ENCODE data around the gene ASB8. TPM values are rescaled to one million over a fixed set of nuclear protein-coding genes. Genes with fewer than 3 reads are reported as not detected.

Gene ASB8
- total and polyA plus RNA-seq, 2 of the 4 experiments (the other 2 are of a cell fraction): 22.9 to 26.7 TPM

DNA sequence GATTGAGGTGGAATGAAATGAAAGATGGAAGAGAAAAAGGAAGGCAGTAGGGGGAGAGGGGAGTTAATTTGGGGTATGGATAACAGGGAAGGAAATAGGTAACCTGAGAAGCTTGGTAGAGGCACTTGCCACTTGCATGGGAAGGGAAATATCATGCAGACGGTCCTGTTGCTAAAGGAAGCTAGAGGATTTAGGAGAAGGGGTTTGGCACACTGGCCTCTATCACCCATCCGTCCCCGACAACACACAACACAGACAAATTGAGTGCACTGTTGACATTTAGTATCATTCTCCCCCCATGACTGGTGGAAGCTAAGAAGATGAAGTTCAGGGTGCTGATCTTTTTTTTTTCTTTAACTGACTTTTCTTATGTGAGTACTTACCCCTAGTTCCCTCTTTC lies 43.8 kb upstream of the ASB8 start:
- Histone ChIP-seq H3K36me3 (ENCODE audit: control insufficient read depth, insufficient read depth, low read length) (no peaks in the 10 kb centered on the region), H3K27me3 (ENCODE audit: control insufficient read depth, insufficient read depth, low read length) (no peaks in the 10 kb centered on the region), H2BK15ac (ENCODE audit: low read depth, low read length) (no peak overlapping the region), H2AFZ (replicated peaks; ENCODE audit: low read length, poor library complexity) (no peak overlapping the region), H2BK20ac (ENCODE audit: low read depth, low read length) (no peak overlapping the region), H3K23ac (ENCODE audit: low read depth, low read length) (no peak overlapping the region), H3K27ac (ENCODE audit: insufficient read depth, low read length) (no peak overlapping the region), H2AK9ac (replicated peaks; ENCODE audit: low read depth, low read length, poor library complexity) (no peak overlapping the region), H3K14ac (replicated peaks; ENCODE audit: low read depth, low read length) (no peak overlapping the region), H2BK5ac (ENCODE audit: low read depth, low read length, poor library complexity, severe bottlenecking) (no peak overlapping the region), H3K9ac (ENCODE audit: low read depth, low read length) (no peak overlapping the region), H2BK120ac (ENCODE audit: low read depth, low read length) (no peak overlapping the region), H3K9me3 (ENCODE audit: control insufficient read depth, insufficient read depth, low read length) (no peaks in the 10 kb centered on the region), H3K18ac (ENCODE audit: low read depth, low read length) (no peak overlapping the region), H3K56ac (ENCODE audit: extremely low read depth, insufficient read depth, low read length) (no peak overlapping the region), H4K8ac (ENCODE audit: low read depth in 2 of 2, low read length in 2 of 2) (no peak overlapping the region), H3K4me2 (ENCODE audit: low read depth, low read length) (no peak overlapping the region), H4K20me1 (ENCODE audit: insufficient read depth, low read length) (no peaks in the 10 kb centered on the region), H3K79me1 (ENCODE audit: low read depth in 1 of 2, low read length in 2 of 2) (peaks cover 0 to 8% of the 10 kb centered on the region in 2 experiments; a peak in 2 of 4 replicates), H3K4me1 (ENCODE audit: control insufficient read depth, insufficient read depth, low read length) (peaks cover 6% of the 10 kb centered on the region; the same call in 1 of the 2 replicates), H4K5ac (ENCODE audit: low read depth, low read length) (no peak overlapping the region), H3K4ac (ENCODE audit: low read depth, low read length) (no peak overlapping the region), H3K9me1 (ENCODE audit: insufficient read depth, low read length) (peaks cover 3% of the 10 kb centered on the region; the same call in 1 of the 2 replicates), H2AK5ac (ENCODE audit: low read depth, low read length) (no peak overlapping the region), H4K91ac (ENCODE audit: insufficient read depth, low read depth, low read length) (no peak overlapping the region), H3K4me3 (ENCODE audit: insufficient read depth, low read depth, low read length) (no peak overlapping the region)
- intact Hi-C loops (cut with micrococcal nuclease): no loop called here
- POLR2A ChIA-PET (ENCODE audit: unreplicated experiment): no interaction called here
- BruUV-seq (replicated peaks): no TSS peak
- in situ Hi-C loops (cut with MboI; ENCODE audit: low sequenced_read_pairs): no loop called here
- CTCF ChIA-PET: no interaction called here
- dilution Hi-C loops (cut with HindIII; ENCODE audit: low sequenced_read_pairs, unreplicated experiment): no loop called here
- no peak for TF ChIP-seq POLR2A (IDR thresholded peaks at IDR 0.05; ENCODE audit: low read depth, low read length)
- TF ChIP-seq CEBPB (IDR thresholded peaks at IDR 0.05; ENCODE audit: low read depth, low read length): no peak
- TF ChIP-seq BHLHE40 (IDR thresholded peaks at IDR 0.05; ENCODE audit: low read depth, low read length): no peak
- no peak for TF ChIP-seq FOS (IDR thresholded peaks at IDR 0.05; ENCODE audit: low read depth, low read length)
- TF ChIP-seq, protein P1, sequence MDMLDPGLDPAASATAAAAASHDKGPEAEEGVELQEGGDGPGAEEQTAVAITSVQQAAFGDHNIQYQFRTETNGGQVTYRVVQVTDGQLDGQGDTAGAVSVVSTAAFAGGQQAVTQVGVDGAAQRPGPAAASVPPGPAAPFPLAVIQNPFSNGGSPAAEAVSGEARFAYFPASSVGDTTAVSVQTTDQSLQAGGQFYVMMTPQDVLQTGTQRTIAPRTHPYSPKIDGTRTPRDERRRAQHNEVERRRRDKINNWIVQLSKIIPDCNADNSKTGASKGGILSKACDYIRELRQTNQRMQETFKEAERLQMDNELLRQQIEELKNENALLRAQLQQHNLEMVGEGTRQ (IDR thresholded peaks at IDR 0.05; ENCODE audit: low read depth, low read length): no peak
- TF ChIP-seq MAFK (IDR thresholded peaks at IDR 0.05; ENCODE audit: low read depth, low read length): no peak
- TF ChIP-seq, protein P2, sequence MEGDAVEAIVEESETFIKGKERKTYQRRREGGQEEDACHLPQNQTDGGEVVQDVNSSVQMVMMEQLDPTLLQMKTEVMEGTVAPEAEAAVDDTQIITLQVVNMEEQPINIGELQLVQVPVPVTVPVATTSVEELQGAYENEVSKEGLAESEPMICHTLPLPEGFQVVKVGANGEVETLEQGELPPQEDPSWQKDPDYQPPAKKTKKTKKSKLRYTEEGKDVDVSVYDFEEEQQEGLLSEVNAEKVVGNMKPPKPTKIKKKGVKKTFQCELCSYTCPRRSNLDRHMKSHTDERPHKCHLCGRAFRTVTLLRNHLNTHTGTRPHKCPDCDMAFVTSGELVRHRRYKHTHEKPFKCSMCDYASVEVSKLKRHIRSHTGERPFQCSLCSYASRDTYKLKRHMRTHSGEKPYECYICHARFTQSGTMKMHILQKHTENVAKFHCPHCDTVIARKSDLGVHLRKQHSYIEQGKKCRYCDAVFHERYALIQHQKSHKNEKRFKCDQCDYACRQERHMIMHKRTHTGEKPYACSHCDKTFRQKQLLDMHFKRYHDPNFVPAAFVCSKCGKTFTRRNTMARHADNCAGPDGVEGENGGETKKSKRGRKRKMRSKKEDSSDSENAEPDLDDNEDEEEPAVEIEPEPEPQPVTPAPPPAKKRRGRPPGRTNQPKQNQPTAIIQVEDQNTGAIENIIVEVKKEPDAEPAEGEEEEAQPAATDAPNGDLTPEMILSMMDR (conservative IDR thresholded peaks at IDR 0.05; ENCODE audit: low read depth, low read length): no peak
- no peak for TF ChIP-seq MXI1 (IDR thresholded peaks at IDR 0.05; ENCODE audit: borderline replicate concordance, low read depth, low read length)
- TF ChIP-seq RFX5 (IDR thresholded peaks at IDR 0.05; ENCODE audit: low read depth, low read length): no peak
- no peak for TF ChIP-seq SMC3 (IDR thresholded peaks at IDR 0.05; ENCODE audit: low read depth, low read length)
- no peak for TF ChIP-seq RCOR1 (IDR thresholded peaks at IDR 0.05; ENCODE audit: insufficient replicate concordance, low read length)
- TF ChIP-seq NFE2L2 (IDR thresholded peaks at IDR 0.05; ENCODE audit: low read depth, low read length): no peak
- DNase-seq (no peak), ATAC-seq (ENCODE audit: low read depth) (no peak)
- WGBS, 2 experiments (ENCODE audit: extremely low coverage in 2 of 2, insufficient read length in 1 of 2): no CpG with 5 or more reads among the region's 3 CpGs

Data from IMR-90 (cell line).